GM19328 (cell line): ENCODE measurements around the gene NOTCH1.

Experiments
- ATAC-seq: cut with Tn5 transposase; IDR thresholded peaks from one replicate; pipeline ENCODE4 v1.9.1; 2021; ENCODE audit warnings: mild to moderate bottlenecking, moderate library complexity; ENCODE audit not compliant: unreplicated experiment

NOTCH1 gene

DNA sequence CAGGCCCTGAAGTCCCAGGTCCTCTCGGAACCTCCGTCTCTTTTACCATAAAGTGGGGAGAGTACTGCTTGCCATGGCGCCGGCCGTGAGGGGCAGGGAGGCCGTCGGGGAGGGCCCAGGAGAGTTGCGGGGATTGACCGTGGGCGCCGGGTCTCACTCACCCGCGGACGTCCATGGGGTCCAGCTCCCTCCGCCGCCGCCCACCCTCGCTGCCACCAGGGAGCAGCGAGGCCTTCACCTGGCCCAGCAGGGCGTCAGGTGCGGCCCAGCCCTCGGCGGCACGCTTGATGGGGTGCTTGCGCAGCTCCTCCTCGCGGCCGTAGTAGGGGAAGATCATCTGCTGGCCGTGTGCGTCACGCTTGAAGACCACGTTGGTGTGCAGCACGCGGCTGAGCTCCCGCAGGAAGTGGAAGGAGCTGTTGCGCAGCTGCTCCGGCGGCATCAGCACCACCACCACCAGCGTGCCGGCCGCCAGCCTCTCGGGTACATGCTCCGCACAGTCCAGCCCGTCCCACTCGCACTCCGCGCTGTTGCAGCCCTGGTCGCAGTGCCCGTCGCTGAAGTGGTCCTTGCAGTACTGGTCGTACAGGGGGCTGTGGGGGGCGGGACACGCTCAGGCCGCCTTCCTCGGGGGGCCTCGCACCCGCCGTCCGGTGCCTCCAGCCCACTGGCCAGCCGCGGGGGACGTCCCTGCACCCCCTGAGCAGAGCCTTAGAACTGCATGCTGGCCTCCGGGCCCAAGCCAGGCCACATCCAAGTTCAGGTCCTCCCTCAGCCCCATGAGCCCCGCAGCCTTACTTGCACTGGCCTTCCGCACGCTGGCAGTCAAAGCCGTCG is 41.1 kb downstream of the NOTCH1 start:
- ATAC-seq, result no peak

DNA sequence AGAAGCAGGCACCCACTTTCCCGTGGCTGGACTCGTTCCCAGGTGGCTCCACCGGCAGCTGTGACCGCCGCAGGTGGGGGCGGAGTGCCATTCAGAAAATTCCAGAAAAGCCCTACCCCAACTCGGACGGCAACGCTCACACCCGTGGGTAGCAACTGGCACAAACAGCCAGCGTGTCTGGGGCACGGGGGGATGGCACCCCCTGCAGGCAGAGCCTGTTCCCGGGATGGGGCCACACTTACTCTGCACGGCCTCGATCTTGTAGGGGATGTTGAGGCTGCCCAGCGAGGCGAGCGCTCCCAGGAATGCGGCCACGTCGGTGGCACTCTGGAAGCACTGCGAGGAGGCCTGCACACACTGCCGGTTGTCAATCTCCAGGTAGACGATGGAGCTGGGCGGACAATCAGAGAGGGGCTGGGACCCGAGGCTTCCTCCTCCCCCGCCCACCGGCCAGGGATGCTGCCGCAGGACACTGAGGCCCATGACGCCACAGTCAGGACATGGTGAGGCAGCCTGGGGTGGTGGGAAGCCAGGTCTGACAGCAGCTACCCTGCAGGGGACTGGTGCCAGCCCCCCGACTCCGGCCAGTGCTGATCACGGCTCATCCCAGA is 42.8 kb downstream of the NOTCH1 start:
- ATAC-seq, result no peak

DNA sequence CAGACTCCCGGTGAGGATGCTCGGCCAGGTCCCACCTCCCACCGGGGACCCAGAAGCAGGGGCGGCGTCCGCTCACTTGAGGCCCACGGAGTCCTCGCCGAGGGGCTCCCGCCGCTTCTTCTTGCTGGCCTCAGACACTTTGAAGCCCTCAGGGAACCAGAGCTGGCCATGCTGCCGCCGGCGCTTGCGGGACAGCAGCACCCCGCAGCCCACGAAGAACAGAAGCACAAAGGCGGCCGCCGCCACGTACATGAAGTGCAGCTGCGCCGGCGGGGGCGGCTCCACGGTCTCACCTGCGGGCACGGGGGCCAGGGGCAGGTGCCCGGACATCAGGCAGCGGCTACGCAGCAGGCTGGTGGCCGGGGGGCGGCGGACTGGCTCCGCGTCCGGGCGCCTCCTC is 43.7 kb downstream of the NOTCH1 start:
- no peak for ATAC-seq

DNA sequence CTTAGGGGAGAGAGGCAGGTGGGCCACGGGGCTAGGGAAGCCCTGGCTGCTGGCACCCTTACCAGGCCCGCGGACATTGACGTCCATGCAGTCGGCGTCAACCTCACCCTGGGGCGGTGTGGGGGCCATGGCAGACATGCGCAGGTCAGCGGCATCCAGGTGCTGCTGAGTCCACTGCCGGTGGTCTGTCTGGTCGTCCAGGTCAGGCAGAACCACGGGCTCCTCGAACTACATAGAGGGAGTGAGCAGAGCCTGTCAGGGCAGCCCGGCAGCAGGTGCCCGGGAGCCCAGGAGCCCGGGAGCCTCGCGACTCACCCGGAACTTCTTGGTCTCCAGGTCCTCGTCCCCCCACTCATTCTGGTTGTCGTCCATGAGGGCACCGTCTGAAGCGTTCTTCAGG is 44.2 kb downstream of the NOTCH1 start:
- ATAC-seq, result no peak

DNA sequence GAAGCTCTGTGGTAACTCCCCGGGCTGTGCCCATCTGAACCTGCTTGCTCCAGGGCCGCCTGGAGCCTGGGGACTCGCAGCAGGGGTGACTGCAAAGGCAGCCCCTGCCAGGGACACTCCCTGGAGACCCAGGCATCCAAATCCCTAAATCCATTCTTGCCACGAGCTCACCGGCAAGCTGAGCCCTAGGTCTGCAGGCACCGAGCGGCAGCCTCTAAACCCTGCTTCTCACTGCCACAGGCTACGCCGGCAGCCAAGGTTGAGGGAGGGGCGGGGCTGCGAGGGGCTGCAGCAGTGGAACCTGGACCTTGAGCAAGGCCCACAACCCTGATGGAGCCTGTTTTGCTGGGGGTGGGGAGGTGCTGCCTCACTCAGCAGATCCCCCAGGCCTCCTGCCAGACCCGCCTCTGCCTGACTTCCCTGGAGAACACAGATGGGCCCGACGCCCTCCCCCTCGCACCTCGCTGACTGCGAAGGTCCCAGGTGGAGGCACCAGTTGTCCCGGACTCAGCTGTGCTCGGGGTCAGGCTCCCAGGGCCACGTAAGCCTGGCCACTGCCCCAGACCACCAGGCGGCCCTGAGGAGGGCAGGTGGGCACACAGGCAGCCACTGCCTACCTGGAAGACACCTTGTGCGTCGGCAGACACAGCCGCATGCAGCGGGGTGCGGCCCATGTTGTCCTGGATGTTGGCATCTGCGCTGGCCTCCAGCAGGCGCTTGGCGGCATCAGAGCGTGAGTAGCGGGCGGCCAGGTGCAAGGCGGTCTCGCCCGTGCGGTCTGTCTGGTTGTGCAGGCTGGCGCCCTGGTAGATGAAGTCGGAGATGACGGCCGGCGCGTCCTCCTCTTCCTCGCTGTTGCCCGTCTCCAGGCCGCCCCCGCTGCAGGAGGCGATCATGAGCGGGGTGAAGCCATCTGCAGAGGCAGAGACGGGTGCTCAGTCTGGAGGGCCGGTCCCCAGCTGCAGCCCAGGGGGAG is 45.6 kb downstream of the NOTCH1 start:
- ATAC-seq, result no peak

DNA sequence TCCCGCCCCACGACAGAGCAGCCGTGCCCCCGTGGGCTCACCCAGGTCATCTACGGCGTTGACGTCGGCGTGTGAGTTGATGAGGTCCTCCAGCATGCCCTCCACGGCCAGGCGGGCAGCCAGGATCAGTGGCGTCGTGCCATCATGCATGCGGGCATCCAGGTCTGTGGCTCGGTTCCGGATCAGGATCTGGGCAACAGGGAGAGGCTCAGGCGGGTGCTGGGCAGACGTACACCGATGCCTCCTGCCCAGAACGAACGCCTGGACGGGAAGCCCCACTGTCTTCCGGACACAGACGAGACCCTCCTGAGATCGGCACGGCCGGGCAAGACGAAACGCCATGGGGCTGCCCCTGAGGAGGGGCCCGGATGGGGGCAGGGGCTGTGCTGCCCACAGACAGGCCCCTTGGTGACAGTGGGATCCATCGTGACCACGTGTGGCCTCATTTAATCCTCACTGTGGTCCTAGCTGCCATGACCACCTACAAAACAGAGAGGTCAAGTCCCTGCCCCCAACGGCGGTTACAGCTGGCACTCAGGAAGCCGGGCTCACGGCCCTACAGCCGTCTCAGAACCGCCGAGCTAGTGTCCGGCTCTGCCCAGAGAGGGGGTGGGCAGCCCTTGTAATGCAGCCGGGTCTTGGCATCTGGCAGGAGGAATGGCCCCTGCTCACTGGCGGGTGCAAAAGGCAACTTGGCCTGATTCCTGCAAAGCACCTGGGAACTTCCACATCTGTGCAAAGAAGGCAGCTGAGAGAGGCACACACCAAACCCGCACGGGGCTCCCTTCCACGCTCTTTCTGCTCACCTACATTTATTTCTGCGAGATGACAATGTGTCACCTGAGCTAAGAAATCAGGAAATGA is 46.5 kb downstream of the NOTCH1 start:
- no peak for ATAC-seq

DNA sequence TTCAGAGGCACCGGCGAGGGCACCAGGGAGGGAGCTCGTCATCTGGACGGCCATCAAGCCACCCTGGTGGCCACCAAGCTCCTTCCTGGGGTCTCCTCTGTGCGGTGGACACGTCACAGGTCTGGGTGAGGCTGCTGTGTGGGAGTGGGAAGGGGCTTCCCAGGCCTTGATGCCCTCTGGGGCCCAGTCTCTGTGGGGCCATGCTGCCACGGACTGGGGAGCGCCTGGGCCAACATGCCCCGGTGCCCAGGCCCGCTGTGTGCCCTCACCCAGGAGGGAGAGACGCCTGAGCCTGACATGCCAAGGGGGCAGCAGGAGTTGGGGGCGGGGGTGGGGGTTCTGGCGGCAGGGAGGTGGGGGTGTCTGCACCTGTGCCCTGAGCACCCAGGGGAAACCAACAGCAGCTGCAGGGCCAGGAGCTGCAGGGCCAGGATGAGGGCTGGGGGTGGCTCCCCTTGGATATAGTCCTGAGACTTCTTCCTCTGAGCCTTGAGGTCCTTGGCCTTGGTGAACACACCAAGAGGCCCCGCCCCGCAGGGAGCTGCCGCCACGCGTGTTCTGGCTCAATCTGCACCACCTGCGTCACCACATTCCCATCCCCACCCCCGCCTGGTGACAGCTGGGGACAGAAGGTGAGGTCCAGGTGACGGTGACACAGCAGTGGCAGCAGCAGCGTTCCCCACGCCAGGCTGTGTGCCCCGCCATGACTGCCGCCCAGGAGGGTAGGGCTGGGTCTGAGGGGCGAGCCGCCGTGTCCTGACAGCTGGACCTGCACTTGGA is 47.7 kb downstream of the NOTCH1 start:
- ATAC-seq, result no peak

DNA sequence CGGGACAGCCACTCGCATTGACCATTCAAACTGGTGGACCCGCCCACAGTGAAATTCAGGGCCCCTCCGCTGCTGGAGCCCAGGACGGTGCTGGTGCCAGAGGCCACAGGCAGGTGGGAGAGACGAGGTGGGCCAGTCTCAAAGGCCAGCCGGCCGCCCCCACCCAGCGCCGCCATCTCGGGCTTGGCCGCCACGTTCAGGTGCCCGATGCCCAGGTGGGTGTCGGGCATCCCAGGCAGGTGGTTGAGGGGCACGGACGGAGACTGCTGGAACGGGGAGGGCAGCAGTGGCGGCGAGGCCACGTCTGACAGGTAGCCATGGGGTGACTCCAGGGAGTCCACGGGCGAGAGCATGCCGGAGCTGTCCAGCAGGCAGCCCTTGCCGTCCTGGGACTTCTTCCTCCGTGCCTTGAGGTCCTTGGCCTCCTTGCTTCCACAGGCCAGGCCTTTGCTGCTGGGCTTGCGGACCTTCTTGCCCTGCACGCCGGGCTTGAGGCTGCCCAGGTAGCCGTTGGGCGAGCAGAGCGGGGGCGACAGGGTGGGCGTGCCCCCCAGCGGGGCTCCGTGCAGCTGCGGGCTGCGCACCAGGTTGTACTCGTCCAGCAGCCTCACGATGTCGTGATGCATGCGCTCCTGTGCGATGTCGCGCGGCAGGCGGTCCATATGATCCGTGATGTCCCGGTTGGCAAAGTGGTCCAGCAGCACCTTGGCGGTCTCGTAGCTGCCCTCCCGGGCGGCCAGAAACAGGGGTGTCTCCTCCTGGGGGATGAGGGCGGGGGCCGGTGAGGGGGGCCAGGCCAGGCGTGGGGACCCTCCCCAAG is 48.8 kb downstream of the NOTCH1 start:
- no peak for ATAC-seq

DNA sequence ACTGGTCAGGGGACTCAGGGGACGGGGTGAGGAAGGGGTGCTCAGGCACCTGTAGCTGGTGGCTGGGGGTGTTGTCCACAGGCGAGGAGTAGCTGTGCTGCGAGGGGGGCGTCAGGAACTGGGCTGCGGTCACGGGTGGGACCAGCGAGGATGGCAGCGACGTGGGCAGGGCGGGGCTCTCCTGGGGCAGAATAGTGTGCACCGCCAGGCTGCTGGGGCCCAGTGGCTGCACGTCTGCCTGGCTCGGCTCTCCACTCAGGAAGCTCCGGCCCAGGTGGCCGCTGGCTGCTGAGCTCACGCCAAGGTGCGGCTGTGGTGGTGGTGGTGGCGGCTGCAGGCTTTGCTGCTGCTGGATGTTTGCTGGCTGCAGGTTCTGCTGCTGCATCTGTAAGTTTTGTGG is 49.7 kb downstream of the NOTCH1 start:
- ATAC-seq, result no peak

DNA sequence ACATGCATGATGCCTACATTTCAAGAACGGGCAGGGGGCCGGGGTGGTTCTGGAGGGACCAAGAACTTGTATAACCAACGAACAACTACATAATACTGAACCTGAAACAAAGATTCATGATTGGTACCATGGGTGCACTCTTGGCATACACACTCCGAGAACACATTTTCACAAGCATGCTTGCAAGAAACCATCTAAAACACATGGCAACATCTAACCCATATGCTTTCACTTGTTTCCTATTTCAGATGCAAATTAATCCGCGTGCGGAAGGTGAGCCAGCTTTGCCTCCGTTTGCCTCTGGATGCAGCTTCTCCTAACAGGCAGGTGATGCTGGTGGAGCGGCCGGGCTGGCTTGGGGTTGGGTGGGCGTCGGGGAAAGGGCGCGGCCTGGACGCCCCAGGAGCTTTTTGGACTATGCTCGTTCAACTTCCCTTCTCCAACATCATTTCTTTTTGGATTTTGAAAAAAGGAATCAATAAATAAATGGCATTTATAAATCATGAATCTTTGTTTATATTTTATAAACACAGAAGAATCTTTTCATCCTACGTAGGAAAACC is 50.5 kb downstream of the NOTCH1 start:
- no peak for ATAC-seq

DNA sequence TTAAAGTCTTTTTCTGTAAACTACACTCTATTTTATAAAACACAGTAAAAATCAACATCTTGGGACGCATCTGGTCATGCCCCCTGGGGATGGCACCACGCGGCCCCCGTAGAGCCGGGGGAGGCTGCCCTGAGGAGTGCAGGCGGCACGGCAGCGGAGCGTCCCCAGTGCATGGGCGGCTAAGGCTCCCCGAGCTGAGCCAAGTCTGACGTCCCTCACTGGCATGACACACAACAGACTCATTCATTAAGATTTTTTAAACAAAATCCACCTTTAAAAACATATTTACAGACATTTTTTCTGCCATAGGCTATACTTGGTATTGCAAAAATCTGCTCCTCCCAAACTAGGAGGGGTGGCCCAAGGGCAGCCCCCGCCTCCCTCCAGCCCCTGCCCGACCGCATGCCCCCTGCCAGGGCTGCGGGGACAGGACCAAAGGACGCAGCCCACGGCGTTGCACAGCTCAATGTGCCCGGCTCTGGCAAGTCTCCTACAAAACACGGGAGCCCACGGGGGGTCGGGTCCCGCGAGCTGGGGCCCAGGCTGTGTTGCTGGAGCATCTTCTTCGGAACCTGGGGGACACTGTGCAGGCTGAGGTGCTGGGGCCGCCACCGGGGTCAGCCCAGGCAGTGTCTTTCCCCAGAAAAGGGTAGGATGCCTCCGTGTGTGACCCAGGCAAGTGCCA is 51.2 kb downstream of the NOTCH1 start:
- no peak for ATAC-seq

DNA sequence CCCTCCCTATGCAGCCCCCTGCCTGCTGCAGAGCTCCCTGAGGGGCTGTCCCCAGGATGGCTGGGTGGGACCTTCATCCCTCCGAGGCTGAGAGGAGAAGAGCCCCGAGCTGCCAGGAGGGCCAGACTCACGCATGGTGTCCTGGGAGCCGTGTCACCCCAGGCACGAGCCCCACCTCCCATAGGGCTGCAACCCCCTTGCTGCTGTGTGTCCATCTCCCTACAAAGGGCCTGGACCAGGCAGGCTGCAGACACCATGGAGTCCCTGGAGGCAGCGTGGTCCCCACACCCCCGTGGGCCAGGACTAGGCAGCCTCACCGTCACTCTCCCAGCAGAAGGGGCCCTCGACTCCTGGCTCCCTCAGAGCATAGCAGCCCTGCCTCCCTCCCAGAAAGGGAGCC is 51.8 kb downstream of the NOTCH1 start:
- ATAC-seq, result no peak

DNA sequence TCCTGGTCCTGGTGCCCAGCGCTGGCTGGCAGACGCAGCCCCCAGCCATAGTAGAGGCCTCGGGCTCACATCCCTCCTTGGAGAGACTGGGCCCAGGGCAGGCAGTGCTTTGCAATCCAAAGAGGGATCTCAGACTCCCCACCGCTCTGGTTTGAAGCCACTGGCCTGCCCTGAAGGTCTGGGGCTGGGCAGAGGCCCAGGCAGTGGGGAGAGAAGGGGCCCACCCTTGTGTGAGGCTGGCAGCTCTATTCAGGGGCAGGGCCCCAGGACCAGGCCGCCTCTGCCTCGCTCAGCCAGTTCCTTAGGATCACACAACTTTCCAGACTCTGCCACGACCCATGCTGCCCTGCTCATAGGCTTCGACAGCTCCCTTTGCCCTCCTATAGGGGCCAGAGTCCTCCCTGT is 52.3 kb downstream of the NOTCH1 start:
- ATAC-seq, result no peak

DNA sequence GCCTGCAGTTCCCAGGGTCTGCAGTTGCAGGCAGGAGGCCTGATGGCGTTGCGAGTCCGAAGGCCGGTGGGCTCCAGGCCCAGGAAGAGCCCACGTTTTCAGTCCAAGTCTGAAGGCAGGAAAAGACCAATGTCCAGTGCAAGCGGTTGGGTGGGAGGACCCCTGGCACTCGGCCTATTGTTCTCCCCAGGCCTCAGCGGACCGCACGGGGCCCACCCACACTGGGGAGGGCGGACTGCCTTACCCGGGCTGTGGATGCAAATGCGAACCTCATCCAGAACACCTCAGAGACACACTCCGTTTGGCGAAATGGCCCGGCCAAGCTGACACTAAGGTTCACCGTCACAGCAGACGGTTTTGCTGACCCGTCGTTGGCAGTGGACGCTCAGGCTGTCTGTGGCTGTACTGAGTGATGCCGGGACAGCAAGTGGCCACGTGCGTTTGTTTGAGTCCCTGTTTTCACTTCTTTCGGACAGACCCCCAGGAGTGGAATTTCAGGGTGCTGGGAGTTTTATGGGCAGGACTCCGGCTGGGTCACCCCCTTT is 52.8 kb downstream of the NOTCH1 start:
- ATAC-seq, result no peak

DNA sequence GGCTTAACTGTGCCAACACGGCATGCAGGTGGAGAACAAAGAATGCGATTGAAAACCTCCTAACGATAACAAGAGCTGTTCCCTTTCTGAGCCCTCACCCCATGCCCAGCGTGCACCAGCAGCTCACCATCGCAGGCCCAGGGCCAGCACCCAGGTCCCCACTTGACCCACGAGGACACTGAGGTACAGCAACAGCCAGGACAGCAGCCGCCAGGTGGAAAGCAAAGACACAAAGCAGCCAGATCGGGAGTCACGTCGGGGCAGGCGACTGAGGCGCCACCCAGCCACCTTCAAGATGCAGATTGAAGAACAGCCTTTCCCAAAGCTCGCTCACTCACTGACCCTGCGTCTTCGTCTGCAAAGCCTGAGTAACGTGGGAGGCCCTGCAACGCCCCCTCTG is 56.1 kb downstream of the NOTCH1 start:
- ATAC-seq, result no peak

DNA sequence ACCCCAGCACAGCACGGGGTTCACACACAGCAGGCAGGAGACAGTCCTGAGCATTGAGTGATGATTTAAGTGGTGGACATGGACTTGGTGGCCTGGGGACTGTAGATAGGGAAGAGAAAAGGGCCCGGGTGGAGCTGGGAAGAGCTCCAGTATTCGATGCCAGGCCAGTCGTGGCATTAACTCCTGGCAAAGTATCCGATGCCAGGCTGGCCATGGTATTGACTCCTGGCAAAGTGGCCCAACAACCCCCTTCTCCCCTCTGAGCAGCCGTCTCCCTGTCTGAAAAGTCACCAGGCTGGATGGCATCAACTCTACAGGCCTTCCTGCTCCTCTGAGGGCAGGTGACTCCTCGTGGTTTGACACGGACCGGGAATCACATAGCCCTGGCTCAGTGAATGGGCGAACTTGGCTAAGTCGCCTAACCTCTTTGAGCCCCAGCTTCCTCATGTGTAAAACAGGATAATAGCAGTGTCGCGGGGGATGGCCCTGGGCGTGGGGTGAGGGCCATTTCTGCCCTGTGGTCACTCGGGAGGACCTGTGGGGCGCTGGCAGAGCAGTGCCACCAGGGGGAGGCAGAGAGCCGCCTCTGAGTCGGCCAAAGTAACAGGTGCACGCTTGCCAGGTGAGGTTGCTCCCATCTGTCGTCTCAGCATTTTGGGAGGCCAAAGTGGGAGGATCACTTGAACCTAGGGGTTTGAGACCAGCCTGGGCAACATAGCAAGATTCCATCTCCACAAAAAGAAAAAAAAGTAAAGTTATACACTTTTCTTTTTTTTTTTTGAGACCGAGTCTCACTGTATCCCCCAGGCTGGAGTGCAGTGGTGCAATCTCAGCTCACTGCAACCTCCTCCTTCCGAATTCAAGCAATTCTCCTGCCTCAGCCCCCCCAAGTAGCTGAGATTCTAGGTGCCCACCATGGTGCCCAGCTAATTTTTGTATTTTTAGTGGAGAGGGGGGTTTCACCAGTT is 57.3 kb downstream of the NOTCH1 start:
- ATAC-seq, result no peak

DNA sequence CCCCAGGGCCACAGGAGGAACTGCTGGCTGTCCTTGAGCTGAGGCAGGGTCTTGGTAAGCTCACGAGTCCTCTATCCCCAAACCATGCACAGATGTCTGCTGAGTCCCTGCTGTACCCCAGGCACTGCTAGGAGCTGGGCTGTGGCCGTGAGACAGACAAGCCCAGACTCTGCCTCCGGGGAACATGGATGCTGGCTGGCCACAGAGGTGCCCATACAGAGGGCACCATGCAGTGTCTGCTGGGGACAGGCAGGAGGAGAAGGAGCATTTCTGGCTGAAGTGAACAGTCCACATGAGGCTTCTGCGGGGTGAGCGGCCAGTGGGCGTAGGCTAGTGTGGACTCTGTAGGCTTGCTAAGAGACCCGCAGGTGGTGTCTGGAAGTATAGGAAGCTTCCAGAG is 58.2 kb downstream of the NOTCH1 start:
- ATAC-seq, result no peak
